SK-MEL-5 (cell line): Measurements from ENCODE around the gene MEPCE. TPM values are rescaled to one million over a fixed set of nuclear protein-coding genes. Genes with fewer than 3 reads are reported as not detected.

Source experiments
- DNase-seq: peaks from one replicate; pipeline ENCODE4 v3.0.0-alpha.2; 2016; ENCODE audit warnings: low read depth, low spot score
- in situ Hi-C: cut with HindIII; loops from 2 replicates; pipeline ENCODE4 v1.10.0; 2016; ENCODE audit warnings: low sequenced_read_pairs, high pct_unique_total_duplicates, low pct_unique_long_range_greater_than_20kb
- total RNA-seq: library from RNA; depleted of rRNA; stranded (reverse); fragments of >200 nt; shearing (Covaris generic); gene quantifications from 2 replicates; pipeline ENCODE4 v1.2.3, GENCODE V29; 2014

MEPCE gene
- total RNA-seq, 1 experiment from 2014 or later: 48.2 TPM

GRCh38 chr7:100400656-100401055, 29.0 kb upstream of the MEPCE start:
- peak; percentile 42 for DNase-seq
- in situ Hi-C loops: no loop called here

- DNase-seq: no peak
- in situ Hi-C loops: no loop called here
Measured at GRCh38 chr7:100401811-100402210, 27.8 kb upstream of the MEPCE start.

GRCh38 chr7:100402241-100402640, 27.4 kb upstream of the MEPCE start:
- no peak for DNase-seq
- in situ Hi-C loops: no loop called here

- no peak for DNase-seq
- in situ Hi-C loops: no loop called here
Measured at GRCh38 chr7:100406767-100407166, 22.9 kb upstream of the MEPCE start.

GRCh38 chr7:100407285-100408180, 22.1 kb upstream of the MEPCE start:
- in situ Hi-C loops: no loop called here

GRCh38 chr7:100411101-100411500, 18.5 kb upstream of the MEPCE start:
- in situ Hi-C loops: no loop called here
- DNase-seq: no peak

More at GRCh38 chr7:100407285-100408180, 22.1 kb upstream of the MEPCE start:
- DNase-seq: peak; percentile 83

- in situ Hi-C loops: no loop called here
- DNase-seq: no peak
Measured at GRCh38 chr7:100413346-100413745, 16.3 kb upstream of the MEPCE start.

- no peak for DNase-seq
- in situ Hi-C loops: no loop called here
Measured at GRCh38 chr7:100413889-100414288, 15.7 kb upstream of the MEPCE start.

- in situ Hi-C loops: no loop called here
- no peak for DNase-seq
Measured at GRCh38 chr7:100415448-100415847, 14.2 kb upstream of the MEPCE start.

GRCh38 chr7:100418930-100419659, 10.5 kb upstream of the MEPCE start:
- no peak for DNase-seq
- in situ Hi-C loops: no loop called here

- in situ Hi-C loops: no loop called here
- no peak for DNase-seq
Measured at GRCh38 chr7:100419660-100420226, 9.9 kb upstream of the MEPCE start.

GRCh38 chr7:100423315-100423714, 6.3 kb upstream of the MEPCE start:
- no peak for DNase-seq
- in situ Hi-C loops: no loop called here

- no peak for DNase-seq
- in situ Hi-C loops: no loop called here
Measured at GRCh38 chr7:100425347-100425746, 4.3 kb upstream of the MEPCE start.

- DNase-seq: no peak
- in situ Hi-C loops: no loop called here
Measured at GRCh38 chr7:100426516-100426915, 3.1 kb upstream of the MEPCE start.

- in situ Hi-C loops: no loop called here
- DNase-seq: no peak
Measured at GRCh38 chr7:100427762-100428198, 1.9 kb upstream of the MEPCE start.

- peak; percentile 98 for DNase-seq
- in situ Hi-C loops: no loop called here
Measured at GRCh38 chr7:100428199-100428966, 1.2 kb upstream of the MEPCE start, which contains the start of gene ZCWPW1. Gene ZCWPW1 (minus strand): TSS chr7:100428703. CDS start chr7:100420649, 8,054 bp downstream.

- in situ Hi-C loops: no loop called here
- DNase-seq: peak; percentile 100
Measured at GRCh38 chr7:100428967-100429636, 529 bp upstream of the MEPCE start.
